H7 (cell line): ENCODE measurements around the gene BRINP2. TPM values are rescaled to one million over a fixed set of nuclear protein-coding genes. Genes with fewer than 3 reads are reported as not detected.

Experiments
- DNase-seq: peaks from one replicate; pipeline ENCODE4 v3.0.0; 2012
- H3K27me3 ChIP-seq: 2 replicates; pipeline ENCODE4 v1.6.0; 2011; ENCODE audit warnings: mild to moderate bottlenecking, low read length; ENCODE audit not compliant: control insufficient read depth, insufficient read depth
- H3K36me3 ChIP-seq: replicated peaks from 2 replicates; pipeline ENCODE4 v1.5.1; 2011; ENCODE audit warnings: low read length; ENCODE audit not compliant: control insufficient read depth, insufficient read depth
- H3K4me3 ChIP-seq: 2 replicates; pipeline ENCODE4 v1.5.1; 2011; ENCODE audit warnings: low read depth, mild to moderate bottlenecking, control low read depth, low read length, moderate library complexity; ENCODE audit not compliant: insufficient read depth
- total RNA-seq: library from RNA; depleted of rRNA; stranded (reverse); fragments of >200 nt; shearing (Covaris generic); gene quantifications from 2 replicates; pipeline ENCODE4 v1.2.3, GENCODE V29; 2014

Gene BRINP2
- total RNA-seq, 1 experiment from 2014 or later, result not detected

DNA sequence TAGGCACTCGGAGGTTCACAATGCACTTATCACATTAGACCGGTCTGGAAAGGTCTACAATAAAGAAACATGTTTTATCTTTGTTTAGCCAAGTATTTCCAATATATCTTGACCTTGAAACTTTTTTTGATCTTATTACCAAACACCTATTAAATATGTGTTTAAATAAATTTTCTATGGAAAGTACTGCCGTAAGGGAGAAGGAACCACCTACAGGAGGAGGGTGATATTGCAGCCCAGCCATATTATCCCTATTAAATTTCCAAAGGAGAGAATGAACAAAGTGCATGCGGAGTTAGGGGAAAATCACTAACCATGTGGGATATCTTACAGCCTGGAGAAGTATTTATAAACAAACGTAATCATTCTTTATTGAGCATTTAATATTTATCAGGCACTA, 14.5 kb downstream of the BRINP2 start:
- Histone ChIP-seq H3K27me3 (peaks cover 14% of the 10 kb centered on the region), H3K4me3 (no peak overlapping the region), H3K36me3 (no peaks in the 10 kb centered on the region)
- DNase-seq, result no peak

DNA sequence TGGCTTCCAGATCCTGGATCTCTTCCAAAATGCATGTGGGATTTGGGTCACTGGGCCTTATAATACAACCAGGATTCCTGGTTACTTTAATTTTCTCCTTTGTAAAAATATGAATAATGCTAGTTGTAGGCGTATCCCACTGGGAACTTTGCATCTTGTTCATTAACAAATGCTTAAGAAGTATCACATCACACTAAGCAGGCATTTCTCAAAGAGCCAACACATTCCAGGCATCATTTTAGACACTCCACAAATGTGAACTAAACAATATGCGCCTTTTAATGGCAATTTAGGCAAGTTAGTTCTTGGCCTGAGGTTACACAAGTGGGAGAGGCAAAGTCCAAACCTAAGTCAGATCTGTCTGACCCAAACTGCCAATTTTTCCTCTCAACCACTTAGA, 15.9 kb downstream of the BRINP2 start:
- H3K36me3 ChIP-seq, result no peaks in the 10 kb centered on the region
- H3K27me3 ChIP-seq, result no peaks in the 10 kb centered on the region; the same call in 1 of the 2 replicates
- DNase-seq, result no peak
- no peak overlapping the region for H3K4me3 ChIP-seq

DNA sequence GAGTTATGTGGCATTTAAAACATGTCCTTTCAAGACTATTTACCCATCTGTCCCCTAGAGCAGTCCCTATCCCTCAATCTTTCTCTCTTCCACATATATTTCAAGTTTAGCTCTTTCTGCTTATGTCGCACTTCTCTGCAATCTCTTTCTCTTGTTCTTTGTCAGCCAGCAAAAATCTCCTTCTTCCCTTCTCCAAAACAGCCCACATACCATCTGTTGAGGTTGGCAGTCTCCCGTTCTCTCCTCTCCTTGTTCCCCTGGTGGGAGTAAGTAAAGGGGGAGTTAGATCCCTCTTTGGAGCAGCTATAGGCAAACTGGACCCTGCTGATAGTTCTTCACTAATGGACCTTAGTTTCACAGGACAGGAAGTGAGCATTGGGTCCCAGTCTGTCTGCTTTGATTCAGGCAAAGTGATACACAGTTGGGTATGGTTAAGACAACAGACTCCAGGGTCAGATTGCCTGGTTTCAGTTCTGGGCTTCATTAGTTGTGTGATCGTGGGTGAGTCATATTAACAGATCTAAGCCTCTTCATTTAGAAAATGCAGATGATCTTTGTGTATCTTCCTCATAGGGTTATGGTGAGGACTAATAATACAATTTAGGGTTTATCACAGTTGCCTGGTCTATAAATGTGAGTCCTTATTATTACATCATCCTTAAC, 19.7 kb downstream of the BRINP2 start:
- no peak for DNase-seq
- H3K27me3 ChIP-seq, result no peaks in the 10 kb centered on the region; the same call in 1 of the 2 replicates
- no peaks in the 10 kb centered on the region for H3K36me3 ChIP-seq
- H3K4me3 ChIP-seq, result no peak overlapping the region

- DNase-seq, result no peak
- Histone ChIP-seq H3K36me3 (no peaks in the 10 kb centered on the region), H3K4me3 (no peak overlapping the region), H3K27me3 (no peaks in the 10 kb centered on the region; the same call in 1 of the 2 replicates)
Measured at GRCh38 chr1:177198243-177198642, 27.5 kb downstream of the BRINP2 start.

- Histone ChIP-seq H3K36me3 (no peaks in the 10 kb centered on the region), H3K4me3 (no peak overlapping the region), H3K27me3 (no peaks in the 10 kb centered on the region)
- DNase-seq, result no peak
Measured at GRCh38 chr1:177200290-177200689, 29.5 kb downstream of the BRINP2 start.

DNA sequence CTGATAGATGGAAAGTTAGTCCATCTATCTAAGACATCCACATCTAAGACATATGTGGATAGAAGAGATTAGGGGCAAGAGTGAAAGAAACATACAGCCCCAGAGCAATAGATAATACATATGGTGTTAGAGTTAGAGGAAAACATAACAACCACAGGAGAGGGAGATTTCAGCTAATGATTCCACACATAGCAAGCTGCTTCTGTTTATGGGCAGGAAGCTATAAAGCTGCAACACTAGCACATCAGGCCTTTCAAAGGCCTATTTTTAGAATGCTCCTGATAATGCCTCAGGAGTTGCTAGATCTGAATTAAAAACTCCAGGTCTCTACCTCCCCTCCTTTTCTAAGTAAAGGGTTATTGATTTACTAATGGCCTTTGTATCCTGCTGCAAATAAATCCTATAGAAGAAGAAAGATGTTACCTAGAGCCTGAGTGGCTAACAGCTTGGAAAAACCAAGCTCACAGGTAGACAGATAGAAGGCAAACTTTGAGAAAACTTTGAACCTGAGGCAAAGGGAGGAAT, 36.1 kb downstream of the BRINP2 start:
- DNase-seq, result no peak
- peaks cover 14% of the 10 kb centered on the region for H3K27me3 ChIP-seq
- H3K4me3 ChIP-seq, result no peak overlapping the region
- H3K36me3 ChIP-seq, result no peaks in the 10 kb centered on the region

DNA sequence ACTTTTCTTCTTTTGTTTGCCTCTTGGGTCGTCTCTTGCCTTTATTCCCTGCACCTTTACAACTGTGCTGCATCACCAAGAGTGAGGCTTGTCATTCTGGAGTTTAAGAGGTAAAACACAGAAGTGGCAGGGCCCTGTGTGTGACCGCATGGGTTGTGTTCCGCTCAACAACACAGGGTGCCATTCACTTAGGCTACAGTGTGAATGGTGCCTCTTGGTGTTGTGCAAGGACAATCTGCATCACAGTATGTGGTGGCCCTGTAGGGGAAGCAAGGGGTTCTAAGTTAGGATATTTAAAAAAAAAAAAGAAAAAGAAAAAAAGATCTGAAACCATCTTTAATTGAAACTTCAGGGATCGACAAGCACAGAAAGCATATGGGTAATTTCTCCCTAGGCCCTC, 38.2 kb downstream of the BRINP2 start:
- Histone ChIP-seq H3K36me3 (no peaks in the 10 kb centered on the region), H3K27me3 (peaks cover 14% of the 10 kb centered on the region), H3K4me3 (no peak overlapping the region)
- DNase-seq, result no peak

DNA sequence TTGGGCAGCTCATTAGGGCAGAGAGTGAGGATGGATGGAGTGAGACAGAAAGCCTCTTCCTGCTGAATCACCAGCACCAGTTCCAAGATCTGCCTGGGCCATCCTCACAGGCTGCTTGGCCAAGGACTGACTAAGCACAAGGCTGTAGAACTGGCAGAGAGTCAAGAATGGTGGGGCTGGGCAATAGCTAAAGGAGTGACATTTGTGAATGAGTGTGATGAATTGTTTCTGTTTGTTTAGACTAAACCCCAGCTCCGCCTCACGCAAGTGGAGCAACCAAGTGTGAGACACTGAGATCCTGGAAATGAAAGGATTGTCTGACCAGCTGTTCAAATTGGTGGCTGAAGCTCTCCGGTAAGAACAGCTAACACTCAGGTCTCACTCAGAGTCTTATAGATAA, 38.6 kb downstream of the BRINP2 start:
- H3K27me3 ChIP-seq, result peaks cover 14% of the 10 kb centered on the region
- DNase-seq, result no peak
- no peak overlapping the region for H3K4me3 ChIP-seq
- H3K36me3 ChIP-seq, result no peaks in the 10 kb centered on the region

GRCh38 chr1:177210071-177210470, 39.3 kb downstream of the BRINP2 start:
- Histone ChIP-seq H3K4me3 (no peak overlapping the region), H3K36me3 (no peaks in the 10 kb centered on the region), H3K27me3 (peaks cover 14% of the 10 kb centered on the region)
- no peak for DNase-seq

DNA sequence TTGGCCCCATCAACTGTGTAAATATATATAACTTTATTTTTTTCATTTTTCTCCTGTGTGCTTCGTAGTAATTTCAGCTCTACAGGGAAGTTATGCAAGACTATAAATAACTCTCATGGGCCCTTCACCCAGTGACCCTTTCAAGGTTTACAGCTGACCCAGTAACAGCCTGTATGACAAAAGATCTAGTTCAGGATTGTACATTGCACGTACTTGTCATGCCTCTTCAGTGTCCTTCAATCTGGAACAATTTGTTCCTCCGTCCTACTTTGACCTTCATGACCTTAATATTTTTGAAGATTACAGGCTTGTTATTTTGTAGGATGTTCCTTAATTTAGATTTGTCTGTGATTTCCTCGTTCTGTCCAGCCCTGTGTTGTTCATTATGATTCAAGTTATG, 40.5 kb downstream of the BRINP2 start:
- DNase-seq, result no peak
- no peak overlapping the region for H3K4me3 ChIP-seq

DNA sequence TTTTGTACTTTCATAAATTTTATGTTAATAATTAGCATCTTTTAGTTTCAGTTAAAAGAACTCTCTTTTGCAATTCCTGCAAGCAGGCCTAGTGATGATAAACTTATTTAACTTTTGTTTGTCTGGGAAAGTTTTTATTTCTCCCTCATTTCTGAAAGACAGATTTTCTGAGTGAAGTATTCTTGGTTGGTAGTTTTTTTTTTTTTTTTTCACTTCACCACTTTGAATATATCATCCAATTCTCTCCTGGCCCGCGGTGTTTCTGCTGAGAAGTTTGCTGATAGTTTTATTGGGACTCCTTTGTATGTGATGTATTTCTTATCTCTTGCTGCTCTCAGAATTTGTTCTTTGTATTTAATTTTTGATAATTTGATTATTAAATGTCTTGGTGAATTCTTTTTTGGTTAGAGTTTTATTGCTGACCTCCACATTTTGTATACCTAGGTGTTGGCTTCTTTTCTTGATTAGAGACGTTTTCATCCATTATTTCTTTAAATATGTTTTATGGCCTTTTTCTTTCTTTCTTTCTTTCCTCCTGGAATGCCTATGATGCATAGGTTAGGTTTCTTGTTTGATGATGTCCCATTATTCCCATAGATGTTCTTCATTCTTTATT, 45.9 kb downstream of the BRINP2 start:
- no peak for DNase-seq
- Histone ChIP-seq H3K36me3 (no peaks in the 10 kb centered on the region), H3K4me3 (no peak overlapping the region), H3K27me3 (no peaks in the 10 kb centered on the region)

More for the DNA sequence above, 40.5 kb downstream of the BRINP2 start:
- Histone ChIP-seq H3K27me3 (peaks cover 14% of the 10 kb centered on the region), H3K36me3 (no peaks in the 10 kb centered on the region)

DNA sequence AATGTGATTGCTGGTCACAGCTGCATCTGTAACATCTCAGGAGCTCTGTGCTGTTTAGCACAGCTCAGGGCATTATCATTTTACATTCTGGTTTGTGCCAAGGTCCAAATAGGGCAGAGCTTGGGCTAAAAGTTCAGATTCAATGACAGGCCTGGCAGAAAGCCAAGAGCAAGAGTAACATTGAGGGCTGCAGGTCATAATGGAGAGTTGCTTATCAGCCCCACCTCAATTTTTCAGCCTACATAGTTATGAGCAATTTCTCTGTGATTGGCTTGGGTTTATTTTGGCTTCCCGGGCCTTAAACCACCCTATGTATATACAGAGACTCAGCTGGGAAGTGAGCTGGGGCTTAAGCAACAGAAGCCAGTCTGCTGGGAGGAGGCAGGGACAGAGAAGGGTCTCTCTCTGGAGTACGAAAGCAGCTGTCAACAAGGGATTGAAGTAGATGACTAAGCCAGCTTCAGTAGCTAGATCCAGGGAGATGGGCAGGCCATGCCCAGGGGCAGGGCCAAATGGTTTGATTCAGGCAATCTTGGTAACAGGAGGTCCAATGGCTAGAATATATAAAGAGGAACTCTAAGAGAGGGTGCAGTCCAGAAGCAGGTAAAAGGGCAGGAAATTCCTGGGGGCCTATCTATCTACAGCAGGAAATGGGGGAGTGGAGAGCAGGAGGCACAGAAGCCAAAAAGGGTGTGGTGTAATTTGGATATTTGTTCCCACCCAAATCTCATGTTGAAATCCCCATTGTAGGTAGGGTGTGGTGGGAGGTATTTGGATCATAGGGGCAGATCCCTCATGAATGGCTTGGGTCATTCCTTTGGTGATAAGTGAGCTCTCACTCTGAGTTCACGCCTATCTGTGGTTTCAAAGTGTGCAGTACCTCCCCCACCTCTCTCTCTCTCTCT, 49.0 kb downstream of the BRINP2 start:
- Histone ChIP-seq H3K36me3 (no peaks in the 10 kb centered on the region), H3K4me3 (no peak overlapping the region), H3K27me3 (no peaks in the 10 kb centered on the region)
- no peak for DNase-seq

DNA sequence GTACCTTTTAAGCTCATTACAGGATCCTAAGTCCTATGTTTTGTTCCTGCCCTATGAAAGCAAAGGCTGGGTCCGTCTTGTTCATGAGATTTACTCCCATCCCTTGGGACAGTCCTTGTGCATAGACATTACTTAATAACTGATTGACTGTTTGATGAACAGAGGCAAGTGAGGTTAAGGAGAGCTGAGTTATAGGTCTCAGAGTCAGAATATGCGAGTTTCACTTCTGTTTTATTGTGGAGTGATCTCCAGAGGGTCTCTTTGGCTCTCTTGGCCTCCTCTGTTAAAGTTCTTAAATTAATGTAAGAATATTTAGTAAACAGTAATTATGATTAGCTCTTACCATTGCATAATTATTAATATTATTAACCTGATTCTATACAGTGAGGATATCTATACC, 52.6 kb downstream of the BRINP2 start:
- Histone ChIP-seq H3K36me3 (no peaks in the 10 kb centered on the region), H3K27me3 (no peaks in the 10 kb centered on the region), H3K4me3 (no peak overlapping the region)
- DNase-seq, result no peak

- H3K27me3 ChIP-seq, result no peaks in the 10 kb centered on the region; the same call in 1 of the 2 replicates
- no peak overlapping the region for H3K4me3 ChIP-seq
- no peak for DNase-seq
- H3K36me3 ChIP-seq, result no peaks in the 10 kb centered on the region
Measured at GRCh38 chr1:177227978-177228692, 57.4 kb downstream of the BRINP2 start.
